Mucosa of descending colon (tissue), 3 donors: ENCODE data around the gene GABRB1. TPM values are rescaled to one million over a fixed set of nuclear protein-coding genes. Genes with fewer than 3 reads are reported as not detected.

Experiments used
- ATAC-seq: fragments of 200-7000 bp; cut with Tn5 transposase; one replicate; pipeline ENCODE4 v1.9.1; 2020; ENCODE audit warnings: mild to moderate bottlenecking, moderate library complexity
- DNase-seq, 3 donors: peaks; one replicate each; pipeline ENCODE4 v3.0.0-alpha.2; 2020
- H3K36me3 ChIP-seq: fragments of 200-600 bp; one replicate; pipeline ENCODE4 v1.8.0; 2021; ENCODE audit warnings: low read depth, mild to moderate bottlenecking
- H3K4me1 ChIP-seq: fragments of 200-600 bp; one replicate; pipeline ENCODE4 v1.8.0; 2021; ENCODE audit warnings: low read depth, mild to moderate bottlenecking
- H3K4me3 ChIP-seq: fragments of 200-600 bp; one replicate; pipeline ENCODE4 v1.8.0; 2021; ENCODE audit warnings: mild to moderate bottlenecking
- H3K9me3 ChIP-seq: fragments of 200-600 bp; one replicate; pipeline ENCODE4 v1.8.0; 2021; ENCODE audit warnings: mild to moderate bottlenecking
- CTCF ChIP-seq: fragments of 200-600 bp; IDR thresholded peaks from one replicate; pipeline ENCODE4 v1.8.0; 2022; ENCODE audit warnings: antibody characterized with exemption, mild to moderate bottlenecking
- intact Hi-C, 2 donors: fragments of 100-400 bp; cut with DNase I in 1 of 2; cut with micrococcal nuclease in 1 of 2; formaldehyde crosslinking; loops; one replicate each; pipeline versions ENCODE4 v1.11.0 to v1.11.1; 2022; cut with DNase I, micrococcal nuclease
- total RNA-seq, 3 donors: library from RNA; stranded (reverse); fragmentation: NEBNext Ultra II Directional in 2 of 3; extraction: Animal tissue kit (Norgen Biotek cat#: 25700) in 2 of 3; gene quantifications; one replicate each; pipeline versions ENCODE4 v1.2.1 to v1.2.4, GENCODE V29; 2021 to 2023
- donor health status: DM: no; HTN: no; CAD: no; lungs with moderate emphysema.
- donor health status: DM: no; HTN: no; CAD: no.
- donor health status: DM: no; HTN: yes; CAD: no.

Gene GABRB1
- total RNA-seq, 3 donors from 2014 or later, result 0.55 to 0.84 (median 0.82) TPM

- ATAC-seq (no peak), DNase-seq (no peak)
- Histone ChIP-seq H3K4me3 (no peak overlapping the region), H3K9me3 (no peaks in the 10 kb centered on the region), H3K4me1 (no peaks in the 10 kb centered on the region), H3K36me3 (no peaks in the 10 kb centered on the region)
- no peak for TF ChIP-seq CTCF
- intact Hi-C loops, result no loop called here
Measured at GRCh38 chr4:47406408-47406807, 375.0 kb downstream of the GABRB1 start.

- DNase-seq (no peak), ATAC-seq (no peak)
- TF ChIP-seq CTCF, result no peak
- H3K4me3 ChIP-seq, result no peak overlapping the region
- no peaks in the 10 kb centered on the region for H3K4me1 ChIP-seq
- H3K36me3 ChIP-seq, result no peaks in the 10 kb centered on the region
- H3K9me3 ChIP-seq, result no peaks in the 10 kb centered on the region
- intact Hi-C loops, result no loop called here
Measured at GRCh38 chr4:47410271-47410670, 378.9 kb downstream of the GABRB1 start.

- Histone ChIP-seq H3K36me3 (no peaks in the 10 kb centered on the region), H3K4me3 (no peak overlapping the region), H3K9me3 (no peaks in the 10 kb centered on the region), H3K4me1 (no peaks in the 10 kb centered on the region)
- TF ChIP-seq CTCF, result no peak
- no peak for ATAC-seq
- DNase-seq, result no peak
- intact Hi-C loops, result no loop called here
Measured at GRCh38 chr4:47413521-47413920, 382.2 kb downstream of the GABRB1 start.

- no peak for TF ChIP-seq CTCF
- ATAC-seq (no peak), DNase-seq (no peak)
- Histone ChIP-seq H3K9me3 (no peaks in the 10 kb centered on the region), H3K4me3 (no peak overlapping the region), H3K4me1 (no peaks in the 10 kb centered on the region), H3K36me3 (no peaks in the 10 kb centered on the region)
- intact Hi-C loops, result no loop called here
Measured at GRCh38 chr4:47415719-47416118, 384.4 kb downstream of the GABRB1 start.

- no peak for TF ChIP-seq CTCF
- no peak for ATAC-seq
- H3K9me3 ChIP-seq, result no peaks in the 10 kb centered on the region
Measured at GRCh38 chr4:47418147-47418546, 386.8 kb downstream of the GABRB1 start.

GRCh38 chr4:47419296-47419695 lies 387.9 kb downstream of the GABRB1 start:
- H3K4me1 ChIP-seq, result no peaks in the 10 kb centered on the region
- no peak overlapping the region for H3K4me3 ChIP-seq
- H3K36me3 ChIP-seq, result no peaks in the 10 kb centered on the region
- no peak for DNase-seq
- no peaks in the 10 kb centered on the region for H3K9me3 ChIP-seq
- no peak for ATAC-seq
- intact Hi-C loops, result no loop called here
- TF ChIP-seq CTCF, result no peak

More at GRCh38 chr4:47418147-47418546, 386.8 kb downstream of the GABRB1 start:
- DNase-seq, result no peak
- Histone ChIP-seq H3K36me3 (no peaks in the 10 kb centered on the region), H3K4me3 (no peak overlapping the region), H3K4me1 (no peaks in the 10 kb centered on the region)
- intact Hi-C loops, result no loop called here
